HG03097 (cell line): ENCODE data around the gene ARHGAP18.

Experiments
- ATAC-seq: cut with Tn5 transposase; IDR thresholded peaks from one replicate; pipeline ENCODE4 v1.9.1; 2021; ENCODE audit not compliant: unreplicated experiment, low FRiP score

Gene ARHGAP18

GRCh38 chr6:129624488-129624887, 85.5 kb downstream of the ARHGAP18 start:
- no peak for ATAC-seq

- ATAC-seq: no peak
Measured at GRCh38 chr6:129623008-129623732, 86.8 kb downstream of the ARHGAP18 start.

GRCh38 chr6:129621252-129621651, 88.7 kb downstream of the ARHGAP18 start:
- no peak for ATAC-seq

- ATAC-seq: no peak
Measured at GRCh38 chr6:129620234-129620610, 89.8 kb downstream of the ARHGAP18 start.

GRCh38 chr6:129619579-129620233, 90.3 kb downstream of the ARHGAP18 start:
- no peak for ATAC-seq

GRCh38 chr6:129617986-129618385, 92.0 kb downstream of the ARHGAP18 start:
- ATAC-seq: no peak

GRCh38 chr6:129615496-129615895, 94.5 kb downstream of the ARHGAP18 start:
- no peak for ATAC-seq

GRCh38 chr6:129615020-129615419, 95.0 kb downstream of the ARHGAP18 start:
- ATAC-seq: no peak

- no peak for ATAC-seq
Measured at GRCh38 chr6:129614464-129614863, 95.5 kb downstream of the ARHGAP18 start.

GRCh38 chr6:129612440-129612839, 97.5 kb downstream of the ARHGAP18 start:
- no peak for ATAC-seq

GRCh38 chr6:129609635-129610034, 100.3 kb downstream of the ARHGAP18 start:
- no peak for ATAC-seq

GRCh38 chr6:129608886-129609537, 101.0 kb downstream of the ARHGAP18 start:
- no peak for ATAC-seq

GRCh38 chr6:129607581-129608186, 102.3 kb downstream of the ARHGAP18 start:
- ATAC-seq: no peak

GRCh38 chr6:129606664-129607063, 103.3 kb downstream of the ARHGAP18 start:
- ATAC-seq: no peak

GRCh38 chr6:129605967-129606366, 104.0 kb downstream of the ARHGAP18 start:
- ATAC-seq: no peak

- ATAC-seq: no peak
Measured at GRCh38 chr6:129605095-129605494, 104.9 kb downstream of the ARHGAP18 start.

GRCh38 chr6:129604321-129604720, 105.7 kb downstream of the ARHGAP18 start:
- ATAC-seq: no peak

- no peak for ATAC-seq
Measured at GRCh38 chr6:129603741-129604140, 106.2 kb downstream of the ARHGAP18 start.

GRCh38 chr6:129601323-129601722, 108.7 kb downstream of the ARHGAP18 start:
- no peak for ATAC-seq

- ATAC-seq: no peak
Measured at GRCh38 chr6:129599467-129599866, 110.5 kb downstream of the ARHGAP18 start.
